ENCODE results near the gene DPEP2NB. TPM values are rescaled to one million over a fixed set of nuclear protein-coding genes. Genes with fewer than 3 reads are reported as not detected.
"Not testable (repeated sequence)": the region's sequence is repeated elsewhere in the genome, so short reads cannot be mapped to it uniquely, and the experiment has no call there.

Gene DPEP2NB
- total RNA-seq, 4 donors from 2014 or later = not detected

DNA sequence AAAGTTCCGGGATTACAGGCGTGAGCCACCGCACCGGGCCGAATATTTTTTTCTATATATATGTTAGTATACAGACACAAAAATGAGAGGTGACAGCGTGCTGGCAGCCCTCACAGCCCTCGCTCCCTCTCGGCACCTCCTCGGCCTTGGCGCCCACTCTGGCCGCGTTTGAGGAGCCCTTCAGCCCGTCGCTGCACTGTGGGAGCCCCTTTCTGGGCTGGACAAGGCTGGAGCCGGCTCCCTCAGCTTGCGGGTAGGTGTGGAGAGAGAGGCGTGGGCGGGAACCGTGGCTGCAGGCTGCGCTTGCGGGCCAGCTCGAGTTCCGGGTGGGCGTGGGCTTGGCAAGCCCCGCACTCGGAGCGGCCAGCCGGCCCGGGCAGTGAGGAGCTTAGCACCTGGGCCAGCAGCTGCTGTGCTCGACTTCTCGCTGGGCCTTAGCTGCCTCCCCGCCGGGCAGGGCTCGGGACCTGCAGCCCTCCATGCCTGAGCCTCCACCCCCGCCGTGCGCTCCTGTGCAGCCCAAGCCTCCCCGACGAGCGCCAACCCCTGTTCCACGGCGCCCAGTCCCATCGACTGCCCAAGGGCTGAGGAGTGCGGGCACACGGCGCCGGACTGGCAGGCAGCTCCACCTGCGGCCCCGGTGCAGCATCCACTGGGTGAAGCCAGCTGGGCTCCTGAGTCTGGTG, 33.6 kb downstream of the DPEP2NB start:
- no peak for DNase-seq (ENCODE audit: low spot score)
- TF ChIP-seq, protein P1, sequence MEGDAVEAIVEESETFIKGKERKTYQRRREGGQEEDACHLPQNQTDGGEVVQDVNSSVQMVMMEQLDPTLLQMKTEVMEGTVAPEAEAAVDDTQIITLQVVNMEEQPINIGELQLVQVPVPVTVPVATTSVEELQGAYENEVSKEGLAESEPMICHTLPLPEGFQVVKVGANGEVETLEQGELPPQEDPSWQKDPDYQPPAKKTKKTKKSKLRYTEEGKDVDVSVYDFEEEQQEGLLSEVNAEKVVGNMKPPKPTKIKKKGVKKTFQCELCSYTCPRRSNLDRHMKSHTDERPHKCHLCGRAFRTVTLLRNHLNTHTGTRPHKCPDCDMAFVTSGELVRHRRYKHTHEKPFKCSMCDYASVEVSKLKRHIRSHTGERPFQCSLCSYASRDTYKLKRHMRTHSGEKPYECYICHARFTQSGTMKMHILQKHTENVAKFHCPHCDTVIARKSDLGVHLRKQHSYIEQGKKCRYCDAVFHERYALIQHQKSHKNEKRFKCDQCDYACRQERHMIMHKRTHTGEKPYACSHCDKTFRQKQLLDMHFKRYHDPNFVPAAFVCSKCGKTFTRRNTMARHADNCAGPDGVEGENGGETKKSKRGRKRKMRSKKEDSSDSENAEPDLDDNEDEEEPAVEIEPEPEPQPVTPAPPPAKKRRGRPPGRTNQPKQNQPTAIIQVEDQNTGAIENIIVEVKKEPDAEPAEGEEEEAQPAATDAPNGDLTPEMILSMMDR (IDR thresholded peaks at IDR 0.05) = no peak
- no peak for ATAC-seq (ENCODE audit: low FRiP score)

DNA sequence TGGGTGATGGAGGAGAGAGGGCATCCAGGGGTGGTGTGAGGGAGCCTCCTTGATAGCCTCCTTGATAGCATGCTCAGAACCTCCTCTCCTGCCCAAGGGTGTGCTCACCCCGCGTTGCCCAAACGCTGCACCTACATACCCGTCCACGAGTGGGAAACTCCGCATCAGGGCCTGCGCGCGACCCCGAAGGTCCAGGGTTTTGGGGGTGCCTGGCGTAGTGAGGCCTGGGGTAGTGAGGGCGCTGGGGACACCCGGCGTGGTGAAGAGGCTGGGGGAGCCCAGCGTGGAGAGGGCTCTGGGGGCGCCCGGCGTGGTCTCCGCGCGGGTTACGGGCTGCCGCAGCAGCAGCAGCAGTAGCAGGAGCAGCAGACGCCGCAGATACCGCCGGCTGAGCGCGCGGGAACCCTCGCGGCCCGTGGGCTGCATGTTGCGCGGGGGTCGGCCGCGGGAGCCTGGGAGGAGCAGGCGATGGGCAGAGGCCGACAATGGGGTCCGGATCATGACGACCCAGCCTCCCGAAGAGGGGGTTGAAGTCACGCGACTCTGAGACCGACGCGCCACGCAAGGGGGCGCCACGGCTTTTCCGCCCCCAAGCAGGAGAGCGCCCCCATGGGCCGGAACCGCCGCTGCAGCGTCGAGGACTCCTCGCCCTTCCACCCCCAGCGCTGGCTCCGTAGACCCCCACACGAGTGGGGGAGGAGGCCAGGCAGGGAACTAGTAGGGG, 35.6 kb downstream of the DPEP2NB start, which contains the start of gene DPEP3:
Gene DPEP3 (minus strand): TSS at position 545 of the 724 bp plus-strand sequence. CDS start 119 bp downstream, at position 426.
- TF ChIP-seq, protein P1 (IDR thresholded peaks at IDR 0.05) = no peak

DNA sequence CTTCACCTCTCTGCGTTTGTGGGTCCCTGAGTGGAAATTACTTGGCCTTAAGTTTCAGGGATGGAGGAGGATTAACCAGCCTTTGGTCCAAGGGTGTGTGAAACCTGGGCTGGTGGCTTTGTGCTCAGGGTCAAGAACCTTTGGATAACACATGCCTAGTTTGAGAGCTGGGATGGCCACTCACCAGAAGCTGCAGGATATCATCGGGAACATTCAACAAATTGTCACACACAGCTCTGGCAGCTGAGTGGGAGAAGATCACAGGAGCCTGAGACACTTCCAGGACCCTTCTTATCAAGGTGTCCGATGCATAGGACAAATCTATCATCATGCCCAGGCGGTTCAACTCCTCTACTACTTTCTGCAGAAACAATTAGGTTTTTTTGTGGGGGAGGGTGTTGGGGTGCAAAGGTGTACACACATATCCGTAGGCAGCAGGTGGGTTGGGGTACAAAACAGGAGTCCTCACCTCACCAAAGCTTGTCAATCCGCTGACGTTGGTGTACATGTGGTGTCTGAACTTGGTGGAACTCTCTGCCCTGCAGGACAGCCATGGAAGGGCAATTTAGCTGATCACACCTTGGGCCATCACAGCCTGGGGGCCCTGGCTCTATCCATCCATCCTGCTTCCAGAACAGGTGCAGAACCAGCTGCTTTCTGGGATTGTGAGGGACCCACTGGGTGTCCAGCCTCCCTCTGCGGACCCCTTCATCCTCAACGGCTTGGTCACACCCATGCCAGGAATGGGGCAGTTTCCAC, 38.1 kb downstream of the DPEP2NB start:
- TF ChIP-seq, protein P1 (IDR thresholded peaks at IDR 0.05) = no peak
- ATAC-seq (ENCODE audit: low FRiP score) = no peak

More for the DNA sequence above, 35.6 kb downstream of the DPEP2NB start, which contains the start of gene DPEP3:
- DNase-seq (ENCODE audit: low spot score) (no peak), ATAC-seq (ENCODE audit: low FRiP score) (no peak)

DNA sequence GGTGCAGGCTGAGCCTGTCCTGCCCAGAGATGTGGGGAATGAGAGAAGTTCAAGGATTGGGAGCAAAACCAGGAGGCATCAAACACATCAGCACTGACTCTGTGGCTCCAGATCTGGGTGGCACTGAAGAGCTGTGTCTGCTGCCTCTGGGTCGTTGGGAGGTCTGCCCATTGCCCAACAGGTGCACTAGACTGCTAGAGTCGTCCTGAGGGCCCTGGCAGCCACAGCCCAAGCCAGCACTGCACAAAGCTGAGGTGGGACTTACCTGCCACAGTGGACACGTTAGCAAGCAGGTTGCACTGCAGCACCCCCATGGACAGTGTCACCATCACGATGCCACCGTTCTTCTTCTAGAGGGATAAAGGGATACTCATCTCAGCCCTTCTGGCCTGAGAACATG, 38.7 kb downstream of the DPEP2NB start:
- TF ChIP-seq, protein P1 (IDR thresholded peaks at IDR 0.05) = no peak
- no peak for DNase-seq (ENCODE audit: low spot score)
- no peak for ATAC-seq (ENCODE audit: low FRiP score)

More for the DNA sequence above, 38.1 kb downstream of the DPEP2NB start:
- no peak for DNase-seq (ENCODE audit: low spot score)

DNA sequence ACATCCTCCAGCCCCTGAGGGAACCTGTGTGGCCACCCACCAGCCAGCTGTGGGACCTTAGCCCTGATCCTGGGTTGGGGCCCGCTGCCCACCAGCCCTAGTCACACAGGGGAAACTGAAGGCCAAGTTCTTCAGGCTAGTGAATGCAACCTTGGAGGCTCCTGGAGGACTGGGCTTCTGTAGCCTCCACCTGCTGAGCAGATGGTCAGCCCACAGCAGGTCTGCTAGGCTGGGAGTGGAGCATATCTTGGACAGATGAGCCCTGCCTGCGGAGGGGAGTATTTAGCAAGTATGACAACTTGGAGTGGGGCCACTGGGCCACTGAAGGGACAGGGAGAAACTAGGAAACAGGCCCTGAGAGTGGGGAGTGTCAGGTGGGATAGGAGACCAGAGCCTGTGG, 39.5 kb downstream of the DPEP2NB start:
- DNase-seq (ENCODE audit: low spot score) (no peak), ATAC-seq (ENCODE audit: low FRiP score) (no peak)
- TF ChIP-seq, protein P1 (IDR thresholded peaks at IDR 0.05) = no peak

DNA sequence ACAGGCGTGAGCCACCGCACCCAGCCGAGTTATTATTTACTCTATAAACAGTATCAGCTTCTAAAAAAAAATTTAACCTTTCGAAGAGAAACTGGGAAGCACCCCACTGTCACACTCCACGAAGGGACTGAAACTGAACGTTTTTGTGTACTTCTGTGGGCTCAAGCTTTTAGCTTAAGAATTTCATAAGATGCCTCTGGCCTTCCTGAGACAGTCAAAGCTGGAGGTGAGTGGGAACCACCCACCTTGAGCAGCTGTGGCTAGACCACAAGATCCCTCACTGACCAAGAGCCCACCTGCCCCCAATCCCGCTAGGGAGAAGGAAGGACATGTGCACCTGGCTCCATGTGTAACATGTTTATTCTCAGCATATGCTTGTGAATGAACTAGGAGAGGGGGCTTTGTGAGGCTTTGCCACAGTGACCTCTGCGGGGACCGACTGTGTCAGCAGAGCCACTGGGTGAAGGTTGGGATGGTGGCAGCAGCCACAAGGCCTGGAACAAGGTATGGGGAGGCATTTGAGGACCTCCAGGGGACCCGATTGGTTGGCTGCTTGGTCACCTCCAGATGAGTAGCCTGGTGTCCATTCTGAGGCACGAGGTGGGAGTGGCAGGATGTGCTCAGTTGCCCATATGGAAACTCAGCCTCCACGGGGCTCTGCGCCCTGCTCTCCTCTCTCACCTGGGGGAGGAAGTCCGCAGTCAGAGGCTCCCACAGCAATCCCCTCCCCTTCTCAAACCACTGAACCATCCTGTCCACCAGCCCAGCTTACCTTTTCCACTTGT, 40.2 kb downstream of the DPEP2NB start:
- DNase-seq (ENCODE audit: low spot score) (no peak), ATAC-seq (ENCODE audit: low FRiP score) (peak; percentile 11)
- TF ChIP-seq, protein P1 (IDR thresholded peaks at IDR 0.05) = no peak

DNA sequence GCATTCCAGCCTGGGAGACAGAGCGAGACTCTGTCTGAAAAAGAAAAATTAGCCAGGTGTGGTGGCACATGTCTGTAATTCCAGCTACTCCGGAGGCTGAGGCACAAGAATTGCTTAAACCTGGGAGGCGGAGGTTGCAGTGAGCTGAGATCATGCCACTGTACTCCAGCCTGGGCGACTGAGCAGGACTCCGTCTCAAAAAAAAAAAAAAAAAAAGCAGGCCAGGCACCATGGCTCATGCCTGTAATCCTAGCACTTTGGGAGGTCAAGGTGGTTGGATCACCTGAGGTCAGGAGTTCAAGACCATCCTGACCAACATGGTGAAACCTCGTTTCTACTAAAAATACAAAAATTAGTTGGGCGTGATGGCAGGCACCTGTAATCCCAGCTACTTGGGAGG, 43.4 kb downstream of the DPEP2NB start:
- ATAC-seq (ENCODE audit: low FRiP score); DNase-seq (ENCODE audit: low spot score): not testable (repeated sequence)

All from omental fat pad (tissue), 4 donors.